H9 (cell line): ENCODE data around the gene PHYH. TPM values are rescaled to one million over a fixed set of nuclear protein-coding genes. Genes with fewer than 3 reads are reported as not detected.

Experiments
- DNase-seq: peaks from one replicate; pipeline ENCODE4 v3.0.0-alpha.2; 2017
- H2AFZ ChIP-seq: one replicate; pipeline ENCODE4 v1.6.1; 2013; ENCODE audit warnings: mild to moderate bottlenecking, low read length, control low read depth, moderate library complexity
- H2AK5ac ChIP-seq: 2 replicates; pipeline ENCODE4 v1.6.1; 2013; ENCODE audit warnings: low read length, control low read depth, mixed read lengths; ENCODE audit not compliant: insufficient read length
- H2BK120ac ChIP-seq: one replicate; pipeline ENCODE4 v1.6.1; 2013; ENCODE audit warnings: low read depth, mild to moderate bottlenecking, low read length, control low read depth, inconsistent platforms; ENCODE audit not compliant: poor library complexity, severe bottlenecking
- H2BK12ac ChIP-seq: 2 replicates; pipeline ENCODE4 v1.6.1; 2013; ENCODE audit warnings: low read length, control low read depth, mixed read lengths, low read depth; ENCODE audit not compliant: insufficient read length
- H2BK15ac ChIP-seq: 2 replicates; pipeline ENCODE4 v1.6.1; 2013; ENCODE audit warnings: low read depth, low read length, control low read depth
- H2BK20ac ChIP-seq: one replicate; pipeline ENCODE4 v1.6.1; 2013; ENCODE audit warnings: low read depth, mild to moderate bottlenecking, low read length, control low read depth, inconsistent platforms; ENCODE audit not compliant: poor library complexity, severe bottlenecking
- H2BK5ac ChIP-seq: 2 replicates; pipeline ENCODE4 v1.6.1; 2013; ENCODE audit warnings: low read length, control low read depth, mixed read lengths; ENCODE audit not compliant: insufficient read length
- H3K14ac ChIP-seq: 2 replicates; pipeline ENCODE4 v1.6.1; 2013; ENCODE audit warnings: low read length, control low read depth; ENCODE audit not compliant: insufficient read depth
- H3K18ac ChIP-seq: 2 replicates; pipeline ENCODE4 v1.6.1; 2013; ENCODE audit warnings: low read depth, mild to moderate bottlenecking, mixed read lengths, low read length, control low read depth; ENCODE audit not compliant: insufficient read length
- H3K23ac ChIP-seq: 2 replicates; pipeline ENCODE4 v1.6.1; 2013; ENCODE audit warnings: low read length, control low read depth, mixed read lengths, low read depth; ENCODE audit not compliant: insufficient read length
- H3K23me2 ChIP-seq: 2 replicates; pipeline ENCODE4 v1.6.1; 2013; ENCODE audit warnings: low read depth, mild to moderate bottlenecking, mixed read lengths, low read length, control low read depth; ENCODE audit not compliant: insufficient read length, poor library complexity, severe bottlenecking
- H3K27ac ChIP-seq: 2 replicates; pipeline ENCODE4 v1.5.1; 2013; ENCODE audit warnings: low read length, control low read depth, mixed read lengths, low read depth; ENCODE audit not compliant: insufficient read length
- H3K27me3 ChIP-seq: 2 replicates; pipeline ENCODE4 v1.6.1; 2013; ENCODE audit warnings: low read length, control low read depth, inconsistent platforms; ENCODE audit not compliant: insufficient read depth
- H3K4ac ChIP-seq: 2 replicates; pipeline ENCODE4 v1.6.1; 2013; ENCODE audit warnings: low read depth, mild to moderate bottlenecking, control low read depth, inconsistent platforms, low read length, moderate library complexity
- H3K4me1 ChIP-seq: 2 replicates; pipeline ENCODE4 v1.6.1; 2013; ENCODE audit warnings: low read length, control low read depth, inconsistent platforms; ENCODE audit not compliant: insufficient read depth
- H3K4me2 ChIP-seq: 2 replicates; pipeline ENCODE4 v1.6.1; 2013; ENCODE audit warnings: low read length, control low read depth, mixed read lengths; ENCODE audit not compliant: insufficient read length, insufficient read depth
- H3K56ac ChIP-seq: 2 replicates; pipeline ENCODE4 v1.6.1; 2013; ENCODE audit warnings: low read depth, mild to moderate bottlenecking, mixed read lengths, low read length, control low read depth; ENCODE audit not compliant: insufficient read length
- H3K79me1 ChIP-seq: 2 replicates; pipeline ENCODE4 v1.6.1; 2013; ENCODE audit warnings: low read depth, mild to moderate bottlenecking, moderate library complexity, low read length, control low read depth, inconsistent platforms; ENCODE audit not compliant: insufficient read depth, poor library complexity, severe bottlenecking
- H3K79me2 ChIP-seq: 2 replicates; pipeline ENCODE4 v1.6.1; 2013; ENCODE audit warnings: low read length, control low read depth, inconsistent platforms; ENCODE audit not compliant: insufficient read depth
- H3K9ac ChIP-seq: 2 replicates; pipeline ENCODE4 v1.6.1; 2013; ENCODE audit warnings: low read length, control low read depth, mixed read lengths; ENCODE audit not compliant: insufficient read length; ENCODE audit errors: extremely low read depth
- H3K9me3 ChIP-seq: one replicate; pipeline ENCODE4 v1.6.1; 2013; ENCODE audit warnings: low read depth, low read length, inconsistent platforms; ENCODE audit not compliant: control insufficient read depth
- H3T11ph ChIP-seq: one replicate; pipeline ENCODE4 v1.6.1; 2013; ENCODE audit warnings: mild to moderate bottlenecking, low read length, control low read depth, inconsistent platforms
- H4K20me1 ChIP-seq: one replicate; pipeline ENCODE4 v1.6.1; 2013; ENCODE audit not compliant: control insufficient read depth, insufficient read length, insufficient read depth
- H4K5ac ChIP-seq: 2 replicates; pipeline ENCODE4 v1.6.1; 2013; ENCODE audit warnings: low read depth, mild to moderate bottlenecking, mixed read lengths, low read length, control low read depth; ENCODE audit not compliant: insufficient read length
- H4K8ac ChIP-seq: replicated peaks from 2 replicates; pipeline ENCODE4 v1.6.1; 2013; ENCODE audit warnings: low read length, control low read depth, mixed read lengths, low read depth; ENCODE audit not compliant: insufficient read length
- H4K91ac ChIP-seq: 2 replicates; pipeline ENCODE4 v1.6.1; 2013; ENCODE audit warnings: low read depth, mild to moderate bottlenecking, moderate library complexity, mixed read lengths, low read length, control low read depth; ENCODE audit not compliant: insufficient read length
- H3K27ac Mint-ChIP-seq, 3 experiments: 2 replicates in 2 of 3; 3 replicates in 1 of 3; pipeline ENCODE4 v1.8.0; 2020 to 2021; ENCODE audit warnings: mixed read lengths in 3 of 3, mild to moderate bottlenecking in 1 of 3, moderate library complexity in 1 of 3
- H3K27me3 Mint-ChIP-seq: 2 replicates; pipeline ENCODE4 v1.8.0; 2021; ENCODE audit warnings: low read depth, mild to moderate bottlenecking, moderate library complexity, mixed read lengths
- H3K36me3 Mint-ChIP-seq, 3 experiments: 2 replicates in 2 of 3; 3 replicates in 1 of 3; pipeline ENCODE4 v1.8.0; 2020 to 2021; ENCODE audit warnings: low read depth in 3 of 3, mixed read lengths in 3 of 3; ENCODE audit not compliant: insufficient read depth in 1 of 3
- H3K4me1 Mint-ChIP-seq, 2 experiments: 2 replicates each; pipeline ENCODE4 v1.8.0; 2020; ENCODE audit warnings: mixed read lengths in 2 of 2
- H3K4me3 Mint-ChIP-seq, 2 experiments: 2 replicates in 1 of 2; 3 replicates in 1 of 2; pipeline ENCODE4 v1.8.0; 2020 to 2021; ENCODE audit warnings: mild to moderate bottlenecking in 2 of 2, mixed read lengths in 2 of 2, moderate library complexity in 1 of 2
- H3K9me3 Mint-ChIP-seq, 2 experiments: 2 replicates in 1 of 2; 3 replicates in 1 of 2; pipeline ENCODE4 v1.8.0; 2020; ENCODE audit warnings: mild to moderate bottlenecking in 2 of 2, mixed read lengths in 2 of 2, moderate library complexity in 1 of 2
- WGBS: extraction: QIAGEN DNeasy Blood & Tissue Kit; methylation state at CpG from one replicate; pipeline ENCODE4 v1.1.7; 2013; ENCODE audit warnings: missing lambda C conversion rate, low lambda C conversion rate, mixed read lengths; ENCODE audit not compliant: insufficient read length; ENCODE audit errors: extremely low coverage; 5-methylcytosine and 5-hydroxymethylcytosine counted together
- total RNA-seq: library from RNA; stranded (reverse); gene quantifications from 2 replicates; pipeline ENCODE4 v1.2.1, GENCODE V29; 2021
- TF ChIP-seq, protein P1 (sequence below): fragments of 200-600 bp; sonication (generic); conservative IDR thresholded peaks from 3 replicates; pipeline ENCODE4 v1.8.0; 2021; ENCODE audit warnings: antibody characterized with exemption, mild to moderate bottlenecking

Gene PHYH
- total RNA-seq, 1 experiment from 2014 or later, result 21.5 TPM

DNA sequence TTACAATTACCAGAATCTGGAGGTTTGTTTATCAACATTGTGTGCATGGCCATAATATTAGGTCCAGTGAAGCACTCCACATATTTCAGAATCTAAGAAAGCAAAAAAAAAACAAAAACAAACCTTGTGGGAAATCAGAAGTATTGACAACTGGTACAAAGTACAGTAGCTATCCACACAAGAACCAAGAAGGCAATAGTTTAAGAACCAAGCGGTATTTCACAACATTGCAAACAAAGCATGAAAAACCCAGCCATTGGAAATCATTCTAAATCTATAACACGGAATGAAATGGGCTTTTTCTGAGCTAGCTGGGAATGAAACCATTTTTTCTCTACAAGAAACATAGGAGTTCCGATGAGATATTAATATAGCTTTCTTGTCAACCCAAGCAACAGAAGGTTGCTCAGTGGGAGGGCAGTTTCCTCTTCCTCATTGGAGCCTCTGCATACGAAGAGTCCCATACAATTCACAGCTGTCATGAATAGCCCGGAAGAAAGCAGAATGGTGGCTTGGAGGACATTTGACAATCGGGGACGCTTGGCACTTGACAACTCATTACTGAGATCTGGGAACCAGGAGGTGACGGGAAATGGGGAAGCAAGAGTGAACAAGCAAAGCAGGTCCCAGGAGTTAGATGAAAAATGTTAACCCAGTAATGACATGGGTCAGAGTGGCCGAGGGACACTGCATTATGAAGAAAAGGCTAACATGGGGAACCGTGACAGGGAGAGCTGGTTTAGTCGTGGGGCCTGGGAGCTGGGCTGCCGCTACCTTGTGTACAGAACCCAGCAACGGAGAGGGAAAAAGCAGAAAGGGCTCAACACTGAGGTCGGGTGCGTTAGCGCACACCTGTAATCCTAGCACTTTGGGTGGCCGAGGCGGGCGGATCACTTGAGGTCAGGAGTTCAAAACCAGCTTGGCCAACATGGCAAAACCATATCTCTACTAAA, 7.8 kb downstream of the PHYH start:
- no peak overlapping the region for H3K4me3 Mint-ChIP-seq
- no peak overlapping the region for H4K91ac ChIP-seq
- no peaks in the 10 kb centered on the region for H3K9me3 ChIP-seq
- no peak overlapping the region for H3K56ac ChIP-seq
- no peak overlapping the region for H4K8ac ChIP-seq
- H3K79me2 ChIP-seq, result no peaks in the 10 kb centered on the region
- H3K27ac ChIP-seq, result no peak overlapping the region
- no peaks in the 10 kb centered on the region for H3K79me1 ChIP-seq
- H3K9me3 Mint-ChIP-seq, result no peaks in the 10 kb centered on the region
- no peak overlapping the region for H3K18ac ChIP-seq
- H3K4ac ChIP-seq, result no peak overlapping the region
- H3K14ac ChIP-seq, result no peak overlapping the region
- no peak overlapping the region for H2BK5ac ChIP-seq
- H2BK12ac ChIP-seq, result no peak overlapping the region
- H2BK20ac ChIP-seq, result no peak overlapping the region
- H3T11ph ChIP-seq, result no peak overlapping the region
- H2AFZ ChIP-seq, result no peak overlapping the region
- no peak overlapping the region for H3K23ac ChIP-seq
- H3K4me2 ChIP-seq, result no peak overlapping the region
- H2BK120ac ChIP-seq, result no peak overlapping the region
- no peak overlapping the region for H2AK5ac ChIP-seq
- H2BK15ac ChIP-seq, result no peak overlapping the region
- no peaks in the 10 kb centered on the region for H4K20me1 ChIP-seq
- 0 out of 4 replicates have a peak, but pooled peaks cover 0 to 3% of the 10 kb centered on the region in 2 experiments for H3K4me1 Mint-ChIP-seq
- peaks cover 4 to 19% (median 17%) of the 10 kb centered on the region in 3 experiments for H3K36me3 Mint-ChIP-seq
- peak overlapping the region in 1 of 3 experiments; percentile 50; a peak in 2 of 7 replicates for H3K27ac Mint-ChIP-seq
- no peaks in the 10 kb centered on the region for H3K4me1 ChIP-seq
- no peak overlapping the region for H4K5ac ChIP-seq
- H3K27me3 Mint-ChIP-seq, result no peaks in the 10 kb centered on the region
- no peaks in the 10 kb centered on the region for H3K27me3 ChIP-seq
- H3K23me2 ChIP-seq, result no peaks in the 10 kb centered on the region
- no peak for DNase-seq
- TF ChIP-seq, protein P1, sequence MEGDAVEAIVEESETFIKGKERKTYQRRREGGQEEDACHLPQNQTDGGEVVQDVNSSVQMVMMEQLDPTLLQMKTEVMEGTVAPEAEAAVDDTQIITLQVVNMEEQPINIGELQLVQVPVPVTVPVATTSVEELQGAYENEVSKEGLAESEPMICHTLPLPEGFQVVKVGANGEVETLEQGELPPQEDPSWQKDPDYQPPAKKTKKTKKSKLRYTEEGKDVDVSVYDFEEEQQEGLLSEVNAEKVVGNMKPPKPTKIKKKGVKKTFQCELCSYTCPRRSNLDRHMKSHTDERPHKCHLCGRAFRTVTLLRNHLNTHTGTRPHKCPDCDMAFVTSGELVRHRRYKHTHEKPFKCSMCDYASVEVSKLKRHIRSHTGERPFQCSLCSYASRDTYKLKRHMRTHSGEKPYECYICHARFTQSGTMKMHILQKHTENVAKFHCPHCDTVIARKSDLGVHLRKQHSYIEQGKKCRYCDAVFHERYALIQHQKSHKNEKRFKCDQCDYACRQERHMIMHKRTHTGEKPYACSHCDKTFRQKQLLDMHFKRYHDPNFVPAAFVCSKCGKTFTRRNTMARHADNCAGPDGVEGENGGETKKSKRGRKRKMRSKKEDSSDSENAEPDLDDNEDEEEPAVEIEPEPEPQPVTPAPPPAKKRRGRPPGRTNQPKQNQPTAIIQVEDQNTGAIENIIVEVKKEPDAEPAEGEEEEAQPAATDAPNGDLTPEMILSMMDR, result no peak
- no peak overlapping the region for H3K9ac ChIP-seq
- no CpG with 5 or more reads among the region's 19 CpGs for WGBS
